Measurements from ENCODE around the gene GDPD1.
"Not testable (repeated sequence)": the region's sequence is repeated elsewhere in the genome, so short reads cannot be mapped to it uniquely, and the experiment has no call there.

Gene GDPD1

DNA sequence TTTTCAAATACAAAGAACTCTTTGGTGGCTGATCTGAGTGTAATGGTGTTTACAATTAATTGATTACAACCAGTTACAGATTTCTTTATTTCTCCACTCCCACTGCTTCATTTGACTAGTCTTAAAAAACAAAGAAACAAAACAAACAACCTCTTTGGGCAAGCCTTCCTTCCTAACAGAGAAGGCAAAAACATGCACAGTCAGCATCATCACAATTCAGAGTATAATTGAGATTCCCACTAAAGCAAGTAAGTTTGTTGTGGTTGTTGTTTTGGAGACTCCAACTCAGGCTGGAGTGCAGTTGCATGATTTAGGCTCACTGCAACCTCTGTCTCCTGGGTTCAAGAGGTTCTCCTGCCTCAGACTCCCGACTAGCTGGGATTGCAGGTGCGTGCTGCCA is 40.4 kb downstream of the GDPD1 start:
- no peak overlapping the region for H3K9ac ChIP-seq (ENCODE audit: low read length)
- H3K27me3 ChIP-seq (ENCODE audit: control insufficient read depth, insufficient read depth, low read length): no peaks in the 10 kb centered on the region
- H3K4me1 ChIP-seq (ENCODE audit: control insufficient read depth, insufficient read depth, low read length): no peaks in the 10 kb centered on the region
- no peak overlapping the region for H3K27ac ChIP-seq (ENCODE audit: low read depth, low read length)
- H3K36me3 ChIP-seq (ENCODE audit: control insufficient read depth, insufficient read depth, low read length): no peaks in the 10 kb centered on the region
- H3K4me3 ChIP-seq (ENCODE audit: low read length): no peak overlapping the region

DNA sequence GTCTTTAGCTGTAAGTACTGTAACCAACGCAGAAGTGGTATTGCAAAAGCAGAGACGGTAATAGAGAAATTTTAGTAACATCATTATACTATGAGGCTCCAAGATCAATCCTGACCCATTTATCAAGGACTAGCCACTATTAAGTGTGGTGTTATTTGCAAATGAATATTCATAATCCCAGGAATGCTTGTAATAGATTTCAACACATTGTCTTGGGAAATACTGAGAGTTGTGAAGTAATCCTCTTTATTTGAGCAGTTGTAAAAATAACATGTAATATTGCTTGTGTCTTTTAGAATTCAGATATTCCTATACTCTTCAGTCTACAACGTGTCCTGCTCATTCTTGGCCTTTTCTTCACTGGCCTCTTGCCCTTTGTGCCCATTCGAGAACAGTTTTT is 46.4 kb downstream of the GDPD1 start:
- Histone ChIP-seq H3K4me1 (ENCODE audit: control insufficient read depth, insufficient read depth, low read length) (no peaks in the 10 kb centered on the region), H3K4me3 (ENCODE audit: low read length) (no peak overlapping the region), H3K27ac (ENCODE audit: low read depth, low read length) (no peak overlapping the region), H3K36me3 (ENCODE audit: control insufficient read depth, insufficient read depth, low read length) (no peaks in the 10 kb centered on the region), H3K27me3 (ENCODE audit: control insufficient read depth, insufficient read depth, low read length) (no peaks in the 10 kb centered on the region), H3K9ac (ENCODE audit: low read length) (no peak overlapping the region)

DNA sequence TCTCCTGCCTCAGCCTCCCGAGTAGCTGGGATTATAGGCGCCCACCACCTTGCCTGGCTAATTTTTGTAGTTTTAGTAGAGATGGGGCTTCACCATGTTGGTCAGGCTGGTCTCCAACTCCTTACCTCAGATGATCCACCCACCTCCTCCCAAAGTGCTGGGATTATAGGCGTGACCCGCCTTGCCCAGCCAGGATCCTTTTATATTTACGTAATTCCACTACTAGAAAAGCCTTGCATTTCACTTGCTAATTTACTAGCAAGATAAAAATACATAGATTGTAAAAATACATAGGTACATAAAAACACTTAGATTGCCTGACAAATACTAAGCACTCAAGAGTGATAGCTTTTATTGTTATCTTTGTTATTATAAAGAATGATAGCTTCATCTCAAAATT is 47.5 kb downstream of the GDPD1 start:
- H3K4me1 ChIP-seq (ENCODE audit: control insufficient read depth, insufficient read depth, low read length): no peaks in the 10 kb centered on the region
- H3K36me3 ChIP-seq (ENCODE audit: control insufficient read depth, insufficient read depth, low read length): no peaks in the 10 kb centered on the region
- H3K27me3 ChIP-seq (ENCODE audit: control insufficient read depth, insufficient read depth, low read length): no peaks in the 10 kb centered on the region
- no peak overlapping the region for H3K27ac ChIP-seq (ENCODE audit: low read depth, low read length)
- no peak overlapping the region for H3K4me3 ChIP-seq (ENCODE audit: low read length)
- no peak overlapping the region for H3K9ac ChIP-seq (ENCODE audit: low read length)

DNA sequence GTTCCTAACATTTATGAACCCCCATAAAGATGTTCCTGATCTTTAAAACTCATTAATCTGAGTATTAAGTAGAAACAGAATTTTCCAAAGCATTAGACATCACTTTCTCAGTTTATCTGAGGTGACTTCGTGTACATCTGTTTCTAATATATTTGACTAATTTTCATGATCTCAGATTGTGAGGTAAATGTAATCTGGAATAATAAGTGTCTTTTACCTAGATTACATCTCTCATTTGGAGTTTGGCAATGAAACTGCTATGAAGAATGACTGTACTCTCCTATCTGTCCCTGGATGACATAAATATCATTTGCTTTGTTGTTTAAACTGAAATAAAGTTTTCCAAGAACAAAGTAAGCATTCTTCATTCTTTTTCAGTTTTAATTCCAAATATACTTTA is 55.3 kb downstream of the GDPD1 start:
- Histone ChIP-seq H3K27ac (ENCODE audit: low read depth, low read length) (no peak overlapping the region), H3K36me3 (ENCODE audit: control insufficient read depth, insufficient read depth, low read length) (no peaks in the 10 kb centered on the region), H3K4me3 (ENCODE audit: low read length) (no peak overlapping the region), H3K27me3 (ENCODE audit: control insufficient read depth, insufficient read depth, low read length) (no peaks in the 10 kb centered on the region), H3K9ac (ENCODE audit: low read length) (no peak overlapping the region), H3K4me1 (ENCODE audit: control insufficient read depth, insufficient read depth, low read length) (no peaks in the 10 kb centered on the region)

DNA sequence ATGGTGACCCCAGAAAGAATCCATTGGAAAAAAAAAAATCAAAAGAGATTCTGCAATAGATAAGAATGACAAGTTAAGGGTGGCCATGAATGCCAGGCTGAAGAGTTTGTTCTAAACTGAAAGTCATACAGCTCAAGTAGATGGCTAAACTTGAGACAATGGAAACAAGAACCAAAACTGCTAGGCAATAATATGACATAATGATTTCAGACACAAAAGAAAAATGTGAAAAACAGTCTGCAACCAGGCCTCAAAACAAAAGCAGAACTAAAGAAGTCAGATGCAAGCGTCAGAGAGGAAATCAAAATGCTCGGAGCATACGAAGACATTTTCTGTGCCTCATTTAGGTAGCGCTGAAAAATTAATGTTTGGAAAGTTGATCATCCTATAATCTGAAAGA is 56.7 kb downstream of the GDPD1 start:
- no peak overlapping the region for H3K27ac ChIP-seq (ENCODE audit: low read depth, low read length)
- H3K4me1 ChIP-seq (ENCODE audit: control insufficient read depth, insufficient read depth, low read length): no peaks in the 10 kb centered on the region
- no peaks in the 10 kb centered on the region for H3K36me3 ChIP-seq (ENCODE audit: control insufficient read depth, insufficient read depth, low read length)
- H3K4me3 ChIP-seq (ENCODE audit: low read length): no peak overlapping the region
- H3K9ac ChIP-seq (ENCODE audit: low read length): no peak overlapping the region
- no peaks in the 10 kb centered on the region for H3K27me3 ChIP-seq (ENCODE audit: control insufficient read depth, insufficient read depth, low read length)

DNA sequence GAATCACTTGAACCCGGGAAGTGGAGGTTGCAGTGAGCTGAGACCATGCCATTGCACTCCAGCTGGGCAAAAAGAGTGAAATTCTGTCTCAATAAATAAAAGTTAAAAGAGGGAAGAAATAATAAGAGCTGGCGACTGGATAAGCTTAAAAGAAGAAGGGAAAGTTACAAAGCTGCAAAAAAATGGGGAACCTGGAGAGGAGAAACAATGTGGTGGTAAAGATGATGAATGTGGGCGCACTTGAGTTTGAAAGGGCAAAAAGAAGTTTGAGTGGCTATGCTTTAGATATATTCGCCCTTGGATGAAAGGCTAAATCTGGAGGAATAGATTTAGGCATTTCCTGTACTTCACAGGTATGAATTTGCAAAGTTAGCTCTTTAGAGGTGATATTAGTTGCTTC is 58.1 kb downstream of the GDPD1 start:
- Histone ChIP-seq H3K4me1 (ENCODE audit: control insufficient read depth, insufficient read depth, low read length) (no peaks in the 10 kb centered on the region), H3K4me3 (ENCODE audit: low read length) (no peak overlapping the region), H3K27me3 (ENCODE audit: control insufficient read depth, insufficient read depth, low read length) (no peaks in the 10 kb centered on the region), H3K9ac (ENCODE audit: low read length) (no peak overlapping the region), H3K27ac (ENCODE audit: low read depth, low read length) (no peak overlapping the region), H3K36me3 (ENCODE audit: control insufficient read depth, insufficient read depth, low read length) (no peaks in the 10 kb centered on the region)

DNA sequence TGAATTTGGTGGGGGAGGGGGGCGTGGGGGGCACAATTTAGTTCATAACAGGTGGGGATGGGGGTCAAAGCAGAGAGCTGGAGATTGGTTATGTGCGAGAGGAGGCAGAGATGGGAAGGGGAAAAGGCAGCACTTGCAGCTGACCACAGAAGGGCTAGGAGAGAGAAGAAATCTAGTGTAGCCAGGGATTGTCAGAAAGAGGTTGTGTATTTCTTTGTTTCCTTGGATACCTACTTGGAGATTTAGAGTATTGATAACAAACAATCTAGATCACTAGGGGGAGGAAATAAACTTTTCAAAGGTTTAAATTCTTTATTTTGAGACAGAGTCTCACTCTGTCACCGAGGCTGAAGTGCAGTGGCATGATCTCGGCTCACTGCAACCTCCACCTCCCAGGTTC is 64.0 kb downstream of the GDPD1 start:
- H3K27ac ChIP-seq (ENCODE audit: low read depth, low read length): no peak overlapping the region
- no peaks in the 10 kb centered on the region for H3K4me1 ChIP-seq (ENCODE audit: control insufficient read depth, insufficient read depth, low read length)
- no peaks in the 10 kb centered on the region for H3K36me3 ChIP-seq (ENCODE audit: control insufficient read depth, insufficient read depth, low read length)
- no peaks in the 10 kb centered on the region for H3K27me3 ChIP-seq (ENCODE audit: control insufficient read depth, insufficient read depth, low read length)
- H3K4me3 ChIP-seq (ENCODE audit: low read length): no peak overlapping the region
- no peak overlapping the region for H3K9ac ChIP-seq (ENCODE audit: low read length)

DNA sequence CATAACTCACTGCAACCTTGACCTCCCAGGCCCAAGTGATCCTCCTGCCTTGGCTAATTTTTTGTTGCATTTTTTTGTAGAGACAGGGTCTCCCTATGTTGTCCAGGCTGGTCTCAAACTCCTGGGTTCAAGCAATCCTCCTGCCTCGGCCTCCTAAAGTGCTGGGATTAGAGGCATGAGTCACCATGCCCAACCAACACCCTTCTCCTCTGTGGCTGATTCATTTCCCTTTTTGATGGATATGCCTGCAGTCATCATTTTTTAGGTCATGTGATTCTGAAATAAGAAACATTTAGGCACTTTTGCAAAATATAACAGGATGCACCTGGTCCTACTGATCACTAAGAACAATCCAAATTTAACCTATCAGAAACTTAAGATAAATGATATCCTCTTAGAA is 67.1 kb downstream of the GDPD1 start:
- H3K36me3 ChIP-seq (ENCODE audit: control insufficient read depth, insufficient read depth, low read length): no peaks in the 10 kb centered on the region
- H3K27ac ChIP-seq (ENCODE audit: low read depth, low read length): no peak overlapping the region
- H3K27me3 ChIP-seq (ENCODE audit: control insufficient read depth, insufficient read depth, low read length): no peaks in the 10 kb centered on the region
- no peak overlapping the region for H3K4me3 ChIP-seq (ENCODE audit: low read length)
- H3K9ac ChIP-seq (ENCODE audit: low read length): no peak overlapping the region
- no peaks in the 10 kb centered on the region for H3K4me1 ChIP-seq (ENCODE audit: control insufficient read depth, insufficient read depth, low read length)

DNA sequence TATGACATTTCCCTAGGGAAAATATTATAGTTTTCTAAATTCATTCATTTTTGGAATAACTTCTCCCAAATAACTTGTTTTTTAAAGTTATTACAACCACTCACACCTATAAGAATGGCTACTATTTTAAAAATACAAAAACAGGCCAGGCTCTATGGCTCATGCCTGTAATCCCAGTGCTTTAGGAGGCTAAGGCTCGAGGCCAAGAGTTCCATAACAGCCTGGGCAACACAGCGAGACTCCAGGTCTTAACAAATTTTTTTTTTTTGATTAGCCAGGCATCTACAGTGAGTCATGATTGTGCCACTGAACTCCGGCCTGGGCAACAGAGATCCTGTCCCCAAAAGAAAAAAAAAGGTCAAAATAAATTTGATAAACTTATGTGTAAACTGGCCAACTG is 67.6 kb downstream of the GDPD1 start:
- Histone ChIP-seq H3K4me3 (ENCODE audit: low read length) (no peak overlapping the region), H3K4me1 (ENCODE audit: control insufficient read depth, insufficient read depth, low read length) (no peaks in the 10 kb centered on the region), H3K36me3 (ENCODE audit: control insufficient read depth, insufficient read depth, low read length) (no peaks in the 10 kb centered on the region), H3K27me3 (ENCODE audit: control insufficient read depth, insufficient read depth, low read length) (no peaks in the 10 kb centered on the region), H3K9ac (ENCODE audit: low read length) (no peak overlapping the region), H3K27ac (ENCODE audit: low read depth, low read length) (no peak overlapping the region)

DNA sequence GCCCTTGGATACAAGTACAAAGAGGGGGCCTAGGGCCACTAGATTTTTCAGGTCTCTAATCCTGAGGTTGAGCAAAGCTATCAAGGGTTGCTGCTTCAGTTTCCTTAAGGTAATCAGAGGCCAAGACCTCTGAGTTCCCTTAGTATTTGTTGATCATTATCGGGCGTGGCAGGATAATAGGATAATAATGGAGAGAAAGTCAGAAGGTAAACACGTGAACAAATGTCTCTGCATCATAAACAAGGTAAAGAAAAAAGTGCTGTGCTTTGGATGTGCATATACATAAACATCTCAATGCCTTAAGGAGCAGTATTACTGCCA is 69.6 kb downstream of the GDPD1 start:
- no peaks in the 10 kb centered on the region for H3K36me3 ChIP-seq (ENCODE audit: control insufficient read depth, insufficient read depth, low read length)
- H3K4me1 ChIP-seq (ENCODE audit: control insufficient read depth, insufficient read depth, low read length): no peaks in the 10 kb centered on the region
- no peak overlapping the region for H3K9ac ChIP-seq (ENCODE audit: low read length)
- H3K27ac ChIP-seq (ENCODE audit: low read depth, low read length): no peak overlapping the region
- H3K27me3 ChIP-seq (ENCODE audit: control insufficient read depth, insufficient read depth, low read length): no peaks in the 10 kb centered on the region
- no peak overlapping the region for H3K4me3 ChIP-seq (ENCODE audit: low read length)

DNA sequence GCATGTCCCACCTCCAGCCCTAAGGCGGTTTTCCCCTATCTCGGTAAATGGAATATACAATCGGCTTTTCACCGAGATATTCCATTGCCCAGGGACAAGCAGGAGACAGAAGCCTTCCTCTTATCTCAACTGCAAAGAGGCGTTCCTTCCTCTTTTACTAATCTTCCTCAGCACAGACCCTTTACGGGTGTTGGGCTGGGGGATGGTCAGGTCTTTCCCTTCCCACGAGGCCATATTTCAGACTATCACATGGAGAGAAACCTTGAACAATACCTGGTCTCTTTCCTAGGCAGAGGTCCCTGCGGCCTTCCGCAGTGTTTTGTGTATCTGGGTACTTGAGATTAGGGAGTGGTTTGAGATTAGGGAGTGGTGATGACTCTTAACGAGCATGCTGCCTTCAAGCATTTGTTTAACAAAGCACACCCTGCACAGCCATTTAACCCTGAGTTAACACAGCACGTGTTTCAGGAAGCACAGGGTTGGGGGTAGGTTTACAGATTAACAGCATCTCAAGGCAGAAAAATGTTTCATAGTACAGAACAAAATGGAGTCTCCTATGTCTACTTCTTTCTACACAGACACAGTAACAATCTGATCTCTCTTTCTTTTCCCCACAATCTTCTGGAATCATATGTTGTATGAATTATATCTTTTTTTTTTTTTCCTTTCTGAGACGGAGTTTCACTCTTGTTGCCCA is 70.1 kb downstream of the GDPD1 start:
- H3K27me3 ChIP-seq (ENCODE audit: control insufficient read depth, insufficient read depth, low read length); H3K27ac ChIP-seq (ENCODE audit: low read depth, low read length); H3K4me1 ChIP-seq (ENCODE audit: control insufficient read depth, insufficient read depth, low read length); H3K9ac ChIP-seq (ENCODE audit: low read length); H3K36me3 ChIP-seq (ENCODE audit: control insufficient read depth, insufficient read depth, low read length); H3K4me3 ChIP-seq (ENCODE audit: low read length): not testable (repeated sequence)

DNA sequence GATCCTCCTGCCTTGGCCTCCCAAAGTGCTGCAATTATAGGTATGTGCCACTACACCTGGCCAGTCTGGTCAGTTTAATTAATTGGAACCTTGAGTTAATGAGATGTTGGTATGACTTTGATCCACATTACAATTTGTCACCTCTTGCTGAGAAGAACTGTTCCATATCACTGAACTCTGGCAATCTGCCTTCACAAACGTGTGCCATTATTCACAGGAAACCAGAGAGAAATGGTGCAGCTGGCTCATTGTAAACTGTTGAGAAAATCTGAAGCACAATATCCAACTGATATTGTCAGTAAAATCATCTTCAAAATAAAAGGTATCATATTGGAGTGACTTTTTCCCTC is 71.8 kb downstream of the GDPD1 start:
- Histone ChIP-seq H3K9ac (ENCODE audit: low read length) (no peak overlapping the region), H3K27ac (ENCODE audit: low read depth, low read length) (no peak overlapping the region), H3K27me3 (ENCODE audit: control insufficient read depth, insufficient read depth, low read length) (no peaks in the 10 kb centered on the region), H3K36me3 (ENCODE audit: control insufficient read depth, insufficient read depth, low read length) (no peaks in the 10 kb centered on the region), H3K4me3 (ENCODE audit: low read length) (no peak overlapping the region), H3K4me1 (ENCODE audit: control insufficient read depth, insufficient read depth, low read length) (no peaks in the 10 kb centered on the region)

DNA sequence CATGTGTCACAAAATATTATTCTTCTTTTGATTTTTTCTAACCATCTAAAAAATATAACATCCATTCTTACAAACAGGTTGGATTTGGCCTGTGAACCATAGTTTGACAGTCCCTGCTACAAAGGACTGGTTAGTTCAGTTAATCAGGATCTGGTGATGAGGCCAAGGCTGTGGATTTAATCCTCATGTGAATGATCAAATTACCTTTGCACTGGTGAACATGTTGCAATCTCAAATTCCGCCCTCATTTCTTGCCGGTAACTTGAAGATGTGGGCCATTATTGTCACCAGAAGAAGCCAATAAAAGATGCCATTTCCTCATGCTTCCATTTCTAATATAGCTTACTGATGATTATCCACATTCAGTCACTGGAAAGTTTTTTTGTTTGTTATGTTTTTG is 75.9 kb downstream of the GDPD1 start:
- Histone ChIP-seq H3K36me3 (ENCODE audit: control insufficient read depth, insufficient read depth, low read length) (no peaks in the 10 kb centered on the region), H3K4me3 (ENCODE audit: low read length) (no peak overlapping the region), H3K9ac (ENCODE audit: low read length) (no peak overlapping the region), H3K27ac (ENCODE audit: low read depth, low read length) (no peak overlapping the region), H3K27me3 (ENCODE audit: control insufficient read depth, insufficient read depth, low read length) (no peaks in the 10 kb centered on the region), H3K4me1 (ENCODE audit: control insufficient read depth, insufficient read depth, low read length) (no peaks in the 10 kb centered on the region)
